GM12878 (cell line): ENCODE results near the gene FBXL7. TPM values are rescaled to one million over a fixed set of nuclear protein-coding genes. Genes with fewer than 3 reads are reported as not detected.

Experiments used
- ATAC-seq: fragments of 200-7000 bp; cut with Tn5 transposase; 3 replicates; pipeline ENCODE4 v1.9.1; 2020; ENCODE audit warnings: mild to moderate bottlenecking, moderate library complexity
- BruUV-seq: library from RNA; stranded (reverse); fragments of 400-500 nt; replicated peaks from 2 replicates; lab custom pipeline; 2021; lab: Mats Ljungman, UMichigan
- CTCF ChIA-PET: fragments of 300-600 bp; sonication (Branson Sonifier 250); formaldehyde crosslinking; extraction: SDS; loops from one replicate; lab custom pipeline; 2021; ENCODE audit warnings: inconsistent platforms; lab: Yijun Ruan, JAX
- POLR2A ChIA-PET: fragments of 350-600 bp; formaldehyde crosslinking; extraction: SDS; loops from one replicate; lab custom pipeline; 2021; ENCODE audit warnings: inconsistent platforms; lab: Charles Lee
- RAD21 ChIA-PET: fragments of 300-600 bp; sonication (Branson Sonifier 250); formaldehyde crosslinking; loops from one replicate; lab custom pipeline; 2023; ENCODE audit warnings: antibody characterized with exemption; ENCODE audit not compliant: unreplicated experiment; lab: Charles Lee
- SMC1A ChIA-PET: fragments of 300-600 bp; sonication (Branson Sonifier 250); formaldehyde crosslinking; loops from one replicate; lab custom pipeline; 2023; ENCODE audit not compliant: unreplicated experiment, uncharacterized antibody; lab: Charles Lee
- DNase-seq: peaks from one replicate; pipeline ENCODE4 v3.0.0-alpha.2; 2011; ENCODE audit warnings: low read depth, low spot score
- FAIRE-seq: peaks from 3 replicates; lab custom pipeline; 2011; peaks lifted over from hg19 to GRCh38; lab: Jason Lieb, UNC
- H2AFZ ChIP-seq: 2 replicates; pipeline ENCODE4 v1.6.0; 2011; ENCODE audit warnings: low read depth, low read length, control low read depth; ENCODE audit not compliant: control insufficient read depth
- H3K27ac ChIP-seq: 2 replicates; pipeline ENCODE4 v1.5.1; 2011; ENCODE audit warnings: control low read depth; ENCODE audit not compliant: control insufficient read depth, insufficient read depth
- H3K27me3 ChIP-seq, 2 experiments: replicated peaks in 1 of 2; 2 replicates each; pipeline versions ENCODE4 v1.6.0 to v1.6.1; 2011; ENCODE audit warnings: low read length in 1 of 2; ENCODE audit not compliant: control insufficient read depth in 2 of 2, insufficient read depth in 2 of 2
- H3K36me3 ChIP-seq, 2 experiments: 2 replicates each; pipeline ENCODE4 v1.5.1; 2011; ENCODE audit warnings: low read length in 1 of 2; ENCODE audit not compliant: control insufficient read depth in 2 of 2, insufficient read depth in 2 of 2
- H3K4me1 ChIP-seq: 2 replicates; pipeline ENCODE4 v1.6.1; 2011; ENCODE audit warnings: mild to moderate bottlenecking, low read length, moderate library complexity, mixed read lengths; ENCODE audit not compliant: control insufficient read depth, insufficient read depth
- H3K4me2 ChIP-seq: 2 replicates; pipeline ENCODE4 v1.6.0; 2011; ENCODE audit warnings: control low read depth; ENCODE audit not compliant: control insufficient read depth, insufficient read depth
- H3K4me3 ChIP-seq: fragments of 200-600 bp; sonication (generic); 2 replicates; pipeline ENCODE4 v1.5.1; 2016
- H3K79me2 ChIP-seq: 2 replicates; pipeline ENCODE4 v1.6.0; 2011; ENCODE audit warnings: low read length; ENCODE audit not compliant: control insufficient read depth, insufficient read depth
- H3K9ac ChIP-seq: 2 replicates; pipeline ENCODE4 v1.8.0; 2011; ENCODE audit warnings: low read length, control low read depth, mixed read lengths; ENCODE audit not compliant: control insufficient read depth, insufficient read depth
- H3K9me3 ChIP-seq: replicated peaks from 3 replicates; pipeline ENCODE4 v1.5.1; 2011; ENCODE audit warnings: mild to moderate bottlenecking, low read length; ENCODE audit not compliant: control insufficient read depth, insufficient read depth
- H4K20me1 ChIP-seq: 2 replicates; pipeline ENCODE4 v1.6.0; 2011; ENCODE audit not compliant: control insufficient read depth, insufficient read depth
- ASH2L ChIP-seq: fragments of 300-600, 200-600 bp; sonication (generic); IDR thresholded peaks from 2 replicates; pipeline ENCODE4 v1.6.1; 2017; ENCODE audit warnings: low read depth, mild to moderate bottlenecking, borderline replicate concordance
- BRCA1 ChIP-seq: IDR thresholded peaks from 2 replicates; pipeline ENCODE4 v1.6.1; 2011; ENCODE audit warnings: low read depth, low read length, improper control_type of control experiment
- CBX3 ChIP-seq: fragments of 200-600 bp; sonication (generic); IDR thresholded peaks from 2 replicates; pipeline ENCODE4 v1.6.1; 2016; ENCODE audit warnings: low read depth, borderline replicate concordance
- CEBPZ ChIP-seq: fragments of 150-350 bp; IDR thresholded peaks from 2 replicates; pipeline ENCODE4 v1.6.1; 2016; ENCODE audit warnings: low read depth, low read length
- DPF2 ChIP-seq: fragments of 450-650 bp; IDR thresholded peaks from 2 replicates; pipeline ENCODE4 v1.6.1; 2017; ENCODE audit warnings: mild to moderate bottlenecking
- E4F1 ChIP-seq: fragments of 450-650 bp; IDR thresholded peaks from 2 replicates; pipeline ENCODE4 v1.6.1; 2018; ENCODE audit warnings: borderline replicate concordance, mild to moderate bottlenecking; ENCODE audit not compliant: partially characterized antibody
- MTA2 ChIP-seq: fragments of 450-650 bp; IDR thresholded peaks from 2 replicates; pipeline ENCODE4 v1.6.1; 2016; ENCODE audit warnings: low read depth, mild to moderate bottlenecking, moderate library complexity
- NR2C1 ChIP-seq: fragments of 450-650 bp; IDR thresholded peaks from 2 replicates; pipeline ENCODE4 v1.6.1; 2017; ENCODE audit warnings: antibody characterized with exemption, mild to moderate bottlenecking, moderate library complexity
- RAD51 ChIP-seq: fragments of 450-650 bp; IDR thresholded peaks from 2 replicates; pipeline ENCODE4 v1.6.1; 2016; ENCODE audit warnings: moderate library complexity, mild to moderate bottlenecking, inconsistent platforms
- TARDBP ChIP-seq: IDR thresholded peaks from 2 replicates; pipeline ENCODE4 v1.6.1; 2016; ENCODE audit warnings: borderline replicate concordance
- WRNIP1 ChIP-seq: IDR thresholded peaks from 2 replicates; pipeline ENCODE4 v1.6.1; 2011; ENCODE audit warnings: low read depth, low read length, improper control_type of control experiment, borderline replicate concordance
- WGBS: methylation state at CpG from one replicate; pipeline ENCODE4 v1.1.6; 2016; ENCODE audit warnings: low lambda C conversion rate; ENCODE audit not compliant: insufficient replicate concordance, insufficient coverage; ENCODE audit errors: missing lambda C conversion rate; 5-methylcytosine and 5-hydroxymethylcytosine counted together
- in situ Hi-C: fragments of 300-500 bp; cut with MboI; formaldehyde crosslinking; loops from 9 replicates; pipeline ENCODE4 v1.14.3; 2018; ENCODE audit warnings: mixed read lengths
- intact Hi-C: fragments of 100-400 bp; cut with micrococcal nuclease; formaldehyde crosslinking; loops from one replicate; pipeline ENCODE4 v1.14.2; 2022; ENCODE audit not compliant: unreplicated experiment
- polyA plus RNA-seq, 11 experiments: library from polyadenylated mRNA; depleted of rRNA in 4 of 11; unstranded in 6 of 11; stranded (reverse) in 5 of 11; fragments of >200 nt; fragmentation: Nextera tagmentation in 4 of 11; fragmentation: Illumina TruSeq in 1 of 11; extraction: Ambion mirVana in 4 of 11; extraction: Trizol in 1 of 11; gene quantifications; 1 replicate in 1 of 11; 2 replicates in 10 of 11; pipeline versions ENCODE4 v1.2.1 to v1.2.3, GENCODE V29; 2011 to 2016; ENCODE audit warnings: inconsistent platforms in 2 of 11, missing spikeins in 2 of 11, low read depth in 1 of 11
- total RNA-seq, 4 experiments: library from RNA; depleted of rRNA in 3 of 4; stranded (reverse); fragments of >200 nt in 3 of 4; fragmentation: Illumina TruSeq in 1 of 4; extraction: Trizol in 1 of 4; gene quantifications; 2 replicates each; pipeline versions ENCODE4 v1.2.1 to v1.2.3, GENCODE V29; 2013 to 2021
- TF ChIP-seq, protein P1 (sequence below): fragments of 150-350 bp; IDR thresholded peaks from 2 replicates; pipeline ENCODE4 v1.6.1; 2014; ENCODE audit warnings: mild to moderate bottlenecking, low read depth, low read length
- TF ChIP-seq, protein P2 (sequence below): IDR thresholded peaks from 2 replicates; pipeline ENCODE4 v1.6.1; 2012; ENCODE audit warnings: mild to moderate bottlenecking, low read depth, low read length

The FBXL7 gene
- total and polyA plus RNA-seq, 10 of the 15 experiments (the other 5 are each of a cell fraction or from before 2014, with no cell fraction given): 0.03 to 0.44 (median 0.16) TPM

DNA sequence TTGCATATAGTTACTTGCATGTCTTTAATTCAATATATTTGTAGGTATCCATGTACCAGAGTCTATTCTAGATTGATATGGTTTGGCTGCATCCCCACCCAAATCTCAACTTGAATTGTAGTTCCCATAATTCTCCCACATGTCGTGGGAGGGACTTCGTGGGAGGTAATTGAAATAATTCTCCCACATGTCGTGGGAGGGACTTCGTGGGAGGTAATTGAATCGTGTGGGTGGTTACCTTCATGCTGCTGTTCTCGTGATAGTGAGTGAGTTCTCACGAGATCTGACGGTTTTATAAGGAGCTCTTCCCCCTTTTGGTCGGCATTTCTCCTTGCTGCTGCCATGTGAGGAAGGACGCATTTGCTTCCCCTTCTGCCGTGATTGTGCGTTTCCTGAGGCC, 16.5 kb downstream of the FBXL7 start (continued):
- TF ChIP-seq E4F1 (no peak), BRCA1 (no peak)
- TF ChIP-seq, all 136 proteins: peak for 0

DNA sequence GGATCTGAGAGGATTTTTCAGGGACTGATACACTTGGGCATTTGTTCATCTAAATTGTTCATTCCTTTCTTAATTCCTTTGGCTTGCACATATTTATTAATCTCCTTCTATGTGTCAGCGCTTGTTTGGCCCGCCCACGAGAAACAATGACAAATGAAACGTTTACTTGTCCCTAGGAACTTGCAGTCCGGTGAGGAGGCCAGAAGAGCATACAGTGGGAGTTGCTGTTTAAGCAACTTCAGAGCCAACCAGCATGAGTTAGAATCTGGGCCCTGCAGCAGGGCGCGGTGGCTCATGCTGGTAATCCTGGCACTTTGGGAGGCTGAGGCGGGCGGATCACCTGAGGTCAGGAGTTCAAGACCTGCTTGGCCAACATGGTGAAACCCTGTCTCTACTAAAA, 18.8 kb downstream of the FBXL7 start:
- Histone ChIP-seq H2AFZ (no peak overlapping the region), H3K9ac (no peak overlapping the region), H3K9me3 (no peaks in the 10 kb centered on the region), H3K36me3 (no peaks in the 10 kb centered on the region), H3K4me3 (no peak overlapping the region), H3K79me2 (no peaks in the 10 kb centered on the region), H3K27ac (no peak overlapping the region), H4K20me1 (no peaks in the 10 kb centered on the region), H3K4me2 (no peak overlapping the region), H3K4me1 (no peaks in the 10 kb centered on the region), H3K27me3 (no peaks in the 10 kb centered on the region)
- DNase-seq: no peak
- in situ Hi-C loops: no loop called here
- no TSS peak for BruUV-seq
- ChIA-PET RAD21 (no interaction called here), POLR2A (no interaction called here), SMC1A (no interaction called here), CTCF (no interaction called here)
- no peak for FAIRE-seq
- intact Hi-C loops: no loop called here
- 72% methylated on average over 9 of the region's 9 CpGs for WGBS
- ATAC-seq: no peak
- TF ChIP-seq CBX3 (no peak), WRNIP1 (no peak), ASH2L (no peak), CEBPZ (no peak), DPF2 (no peak), NR2C1 (no peak), TARDBP (no peak), MTA2 (no peak), RAD51 (no peak)
- TF ChIP-seq, protein P1, sequence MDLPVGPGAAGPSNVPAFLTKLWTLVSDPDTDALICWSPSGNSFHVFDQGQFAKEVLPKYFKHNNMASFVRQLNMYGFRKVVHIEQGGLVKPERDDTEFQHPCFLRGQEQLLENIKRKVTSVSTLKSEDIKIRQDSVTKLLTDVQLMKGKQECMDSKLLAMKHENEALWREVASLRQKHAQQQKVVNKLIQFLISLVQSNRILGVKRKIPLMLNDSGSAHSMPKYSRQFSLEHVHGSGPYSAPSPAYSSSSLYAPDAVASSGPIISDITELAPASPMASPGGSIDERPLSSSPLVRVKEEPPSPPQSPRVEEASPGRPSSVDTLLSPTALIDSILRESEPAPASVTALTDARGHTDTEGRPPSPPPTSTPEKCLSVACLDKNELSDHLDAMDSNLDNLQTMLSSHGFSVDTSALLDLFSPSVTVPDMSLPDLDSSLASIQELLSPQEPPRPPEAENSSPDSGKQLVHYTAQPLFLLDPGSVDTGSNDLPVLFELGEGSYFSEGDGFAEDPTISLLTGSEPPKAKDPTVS: no peak
- TF ChIP-seq, protein P2, sequence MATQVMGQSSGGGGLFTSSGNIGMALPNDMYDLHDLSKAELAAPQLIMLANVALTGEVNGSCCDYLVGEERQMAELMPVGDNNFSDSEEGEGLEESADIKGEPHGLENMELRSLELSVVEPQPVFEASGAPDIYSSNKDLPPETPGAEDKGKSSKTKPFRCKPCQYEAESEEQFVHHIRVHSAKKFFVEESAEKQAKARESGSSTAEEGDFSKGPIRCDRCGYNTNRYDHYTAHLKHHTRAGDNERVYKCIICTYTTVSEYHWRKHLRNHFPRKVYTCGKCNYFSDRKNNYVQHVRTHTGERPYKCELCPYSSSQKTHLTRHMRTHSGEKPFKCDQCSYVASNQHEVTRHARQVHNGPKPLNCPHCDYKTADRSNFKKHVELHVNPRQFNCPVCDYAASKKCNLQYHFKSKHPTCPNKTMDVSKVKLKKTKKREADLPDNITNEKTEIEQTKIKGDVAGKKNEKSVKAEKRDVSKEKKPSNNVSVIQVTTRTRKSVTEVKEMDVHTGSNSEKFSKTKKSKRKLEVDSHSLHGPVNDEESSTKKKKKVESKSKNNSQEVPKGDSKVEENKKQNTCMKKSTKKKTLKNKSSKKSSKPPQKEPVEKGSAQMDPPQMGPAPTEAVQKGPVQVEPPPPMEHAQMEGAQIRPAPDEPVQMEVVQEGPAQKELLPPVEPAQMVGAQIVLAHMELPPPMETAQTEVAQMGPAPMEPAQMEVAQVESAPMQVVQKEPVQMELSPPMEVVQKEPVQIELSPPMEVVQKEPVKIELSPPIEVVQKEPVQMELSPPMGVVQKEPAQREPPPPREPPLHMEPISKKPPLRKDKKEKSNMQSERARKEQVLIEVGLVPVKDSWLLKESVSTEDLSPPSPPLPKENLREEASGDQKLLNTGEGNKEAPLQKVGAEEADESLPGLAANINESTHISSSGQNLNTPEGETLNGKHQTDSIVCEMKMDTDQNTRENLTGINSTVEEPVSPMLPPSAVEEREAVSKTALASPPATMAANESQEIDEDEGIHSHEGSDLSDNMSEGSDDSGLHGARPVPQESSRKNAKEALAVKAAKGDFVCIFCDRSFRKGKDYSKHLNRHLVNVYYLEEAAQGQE: no peak
